PFSK-1 (cell line): ENCODE measurements around the gene ERC2.

Source experiments
- FOXP2 ChIP-seq: optimal IDR thresholded peaks from 2 replicates; pipeline ENCODE3; 2011; ENCODE audit warnings: borderline replicate concordance, control low read depth, inconsistent platforms; ENCODE audit not compliant: insufficient read depth; ENCODE audit errors: extremely low read length, extremely low read depth
- POLR2AphosphoS5 ChIP-seq: IDR thresholded peaks from 2 replicates; pipeline ENCODE4 v1.6.1; 2012; ENCODE audit warnings: low read depth, mild to moderate bottlenecking, control low read depth, low read length, moderate library complexity
- SIN3A ChIP-seq: IDR thresholded peaks from 2 replicates; pipeline ENCODE4 v1.6.1; 2012; ENCODE audit warnings: mild to moderate bottlenecking, low read length, moderate library complexity, borderline replicate concordance; ENCODE audit not compliant: insufficient read depth
- TAF1 ChIP-seq: IDR thresholded peaks from 2 replicates; pipeline ENCODE4 v1.6.1; 2012; ENCODE audit warnings: low read length, control low read depth, borderline replicate concordance; ENCODE audit not compliant: insufficient read depth
- TF ChIP-seq, protein P1 (sequence below), 2 experiments: IDR thresholded peaks; 2 replicates each; pipeline versions ENCODE4 v1.6.1 to v1.8.0; 2011 to 2012; ENCODE audit warnings: low read depth in 2 of 2, low read length in 2 of 2, control low read depth in 1 of 2, inconsistent platforms in 1 of 2, mild to moderate bottlenecking in 1 of 2, moderate library complexity in 1 of 2; ENCODE audit not compliant: insufficient read depth in 1 of 2

DNA sequence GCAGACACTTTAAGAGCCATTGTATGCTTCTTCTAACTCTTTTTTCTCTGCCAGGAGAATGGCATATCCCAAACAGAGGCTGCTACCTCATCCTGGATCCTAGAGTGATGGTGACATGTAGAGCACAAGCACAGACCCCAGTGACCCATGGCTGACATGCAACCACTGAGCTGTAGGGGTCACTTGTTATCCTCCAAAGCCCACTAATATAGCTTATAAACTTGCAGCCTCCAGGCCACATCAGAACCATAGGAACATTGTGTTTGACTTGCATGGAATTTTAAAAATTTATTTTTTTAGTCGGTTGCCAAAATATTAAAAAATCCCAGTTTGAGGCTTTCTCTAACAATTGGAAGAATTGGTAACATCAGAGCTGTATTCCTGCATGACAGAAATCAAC, 698.2 kb downstream of the ERC2 start:
- TF ChIP-seq POLR2AphosphoS5: no peak
- TF ChIP-seq SIN3A: no peak
- TF ChIP-seq, protein P1, sequence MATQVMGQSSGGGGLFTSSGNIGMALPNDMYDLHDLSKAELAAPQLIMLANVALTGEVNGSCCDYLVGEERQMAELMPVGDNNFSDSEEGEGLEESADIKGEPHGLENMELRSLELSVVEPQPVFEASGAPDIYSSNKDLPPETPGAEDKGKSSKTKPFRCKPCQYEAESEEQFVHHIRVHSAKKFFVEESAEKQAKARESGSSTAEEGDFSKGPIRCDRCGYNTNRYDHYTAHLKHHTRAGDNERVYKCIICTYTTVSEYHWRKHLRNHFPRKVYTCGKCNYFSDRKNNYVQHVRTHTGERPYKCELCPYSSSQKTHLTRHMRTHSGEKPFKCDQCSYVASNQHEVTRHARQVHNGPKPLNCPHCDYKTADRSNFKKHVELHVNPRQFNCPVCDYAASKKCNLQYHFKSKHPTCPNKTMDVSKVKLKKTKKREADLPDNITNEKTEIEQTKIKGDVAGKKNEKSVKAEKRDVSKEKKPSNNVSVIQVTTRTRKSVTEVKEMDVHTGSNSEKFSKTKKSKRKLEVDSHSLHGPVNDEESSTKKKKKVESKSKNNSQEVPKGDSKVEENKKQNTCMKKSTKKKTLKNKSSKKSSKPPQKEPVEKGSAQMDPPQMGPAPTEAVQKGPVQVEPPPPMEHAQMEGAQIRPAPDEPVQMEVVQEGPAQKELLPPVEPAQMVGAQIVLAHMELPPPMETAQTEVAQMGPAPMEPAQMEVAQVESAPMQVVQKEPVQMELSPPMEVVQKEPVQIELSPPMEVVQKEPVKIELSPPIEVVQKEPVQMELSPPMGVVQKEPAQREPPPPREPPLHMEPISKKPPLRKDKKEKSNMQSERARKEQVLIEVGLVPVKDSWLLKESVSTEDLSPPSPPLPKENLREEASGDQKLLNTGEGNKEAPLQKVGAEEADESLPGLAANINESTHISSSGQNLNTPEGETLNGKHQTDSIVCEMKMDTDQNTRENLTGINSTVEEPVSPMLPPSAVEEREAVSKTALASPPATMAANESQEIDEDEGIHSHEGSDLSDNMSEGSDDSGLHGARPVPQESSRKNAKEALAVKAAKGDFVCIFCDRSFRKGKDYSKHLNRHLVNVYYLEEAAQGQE (IDR thresholded peaks at IDR 0.05; ENCODE audit: insufficient read depth in 1 of 2, low read depth in 2 of 2, low read length in 2 of 2): no peak
- TF ChIP-seq TAF1: no peak
- TF ChIP-seq FOXP2: no peak
